ENCODE results near the gene ASXL1. TPM values are rescaled to one million over a fixed set of nuclear protein-coding genes. Genes with fewer than 3 reads are reported as not detected.

Gene ASXL1
- total and polyA plus RNA-seq, 9 of the 15 experiments (the other 6 are each of a cell fraction or from before 2014, with no cell fraction given): 6.5 to 65.3 (median 32.3) TPM

GRCh38 chr20:32474967-32475811 lies 117.1 kb downstream of the ASXL1 start (continued):
- TF ChIP-seq SNAPC5 (CRISPR knock-in tag; IDR thresholded peaks at IDR 0.05): no peak
- TF ChIP-seq TEAD2 (tag; IDR thresholded peaks at IDR 0.05): no peak
- TF ChIP-seq SMARCE1 (IDR thresholded peaks at IDR 0.05): no peak; the same call in 1 of the 2 replicates
- TF ChIP-seq ZNF146 (CRISPR knock-in tag; IDR thresholded peaks at IDR 0.05; ENCODE audit: unreplicated experiment): no peak
- no peak for TF ChIP-seq SMARCC2 (IDR thresholded peaks at IDR 0.05; ENCODE audit: low read depth)
- no peak; the same call in none of the 2 replicates for TF ChIP-seq MAX (CRISPR knock-in tag; IDR thresholded peaks at IDR 0.05)
- no peak for TF ChIP-seq NR1H2 (CRISPR knock-in tag; IDR thresholded peaks at IDR 0.05)
- TF ChIP-seq EP300 (IDR thresholded peaks at IDR 0.05; ENCODE audit: low read length): no peak; the same call in 1 of the 2 replicates
- no peak for TF ChIP-seq ZNF274 (IDR thresholded peaks at IDR 0.05; ENCODE audit: borderline replicate concordance, low read depth, low read length)
- TF ChIP-seq RREB1 (CRISPR knock-in tag; IDR thresholded peaks at IDR 0.05): no peak
- TF ChIP-seq KAT2B (IDR thresholded peaks at IDR 0.05; ENCODE audit: low read depth, low read length): no peak
- TF ChIP-seq PATZ1 (CRISPR knock-in tag; IDR thresholded peaks at IDR 0.05; ENCODE audit: borderline replicate concordance): no peak
- TF ChIP-seq ARID2 (IDR thresholded peaks at IDR 0.05): no peak
- TF ChIP-seq MED1 (CRISPR knock-in tag; IDR thresholded peaks at IDR 0.05; ENCODE audit: borderline replicate concordance): no peak
- TF ChIP-seq SUPT5H (IDR thresholded peaks at IDR 0.05): peak; percentile 59
- TF ChIP-seq CHD1 (IDR thresholded peaks at IDR 0.05; ENCODE audit: low read length): no peak
- TF ChIP-seq FOXJ2 (tag; IDR thresholded peaks at IDR 0.05): no peak
- no peak for TF ChIP-seq ZNF639 (CRISPR knock-in tag; conservative IDR thresholded peaks at IDR 0.05 in 1 of 2, IDR thresholded peaks at IDR 0.05 in 1 of 2)
